PFSK-1 (cell line): ENCODE measurements around the gene EFCAB6.

Source experiments
- SIN3A ChIP-seq: IDR thresholded peaks from 2 replicates; pipeline ENCODE4 v1.6.1; 2012; ENCODE audit warnings: mild to moderate bottlenecking, low read length, moderate library complexity, borderline replicate concordance; ENCODE audit not compliant: insufficient read depth
- TAF1 ChIP-seq: IDR thresholded peaks from 2 replicates; pipeline ENCODE4 v1.6.1; 2012; ENCODE audit warnings: low read length, control low read depth, borderline replicate concordance; ENCODE audit not compliant: insufficient read depth
- TF ChIP-seq, protein P1 (sequence below), 2 experiments: IDR thresholded peaks; 2 replicates each; pipeline versions ENCODE4 v1.6.1 to v1.8.0; 2011 to 2012; ENCODE audit warnings: low read depth in 2 of 2, low read length in 2 of 2, control low read depth in 1 of 2, inconsistent platforms in 1 of 2, mild to moderate bottlenecking in 1 of 2, moderate library complexity in 1 of 2; ENCODE audit not compliant: insufficient read depth in 1 of 2

DNA sequence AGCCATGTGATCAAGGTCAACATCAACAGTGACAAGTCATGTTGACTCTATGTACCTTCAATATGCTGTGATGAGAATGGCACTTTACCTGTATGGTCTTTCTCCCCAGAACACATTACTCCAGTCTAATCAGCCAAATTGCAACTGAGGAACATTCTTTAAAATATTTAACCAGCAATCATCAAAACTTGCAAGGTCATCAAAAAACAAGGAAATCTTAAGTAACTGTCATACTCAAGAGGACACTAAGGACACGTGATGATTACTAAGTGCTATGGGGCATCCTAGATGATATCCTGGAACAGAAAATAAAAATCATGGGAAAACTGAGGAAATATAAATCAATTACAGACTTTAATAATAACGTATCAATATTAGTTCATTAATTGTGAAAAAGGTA, 118.9 kb downstream of the EFCAB6 start:
- TF ChIP-seq SIN3A (no peak), TAF1 (no peak)
- TF ChIP-seq, protein P1, sequence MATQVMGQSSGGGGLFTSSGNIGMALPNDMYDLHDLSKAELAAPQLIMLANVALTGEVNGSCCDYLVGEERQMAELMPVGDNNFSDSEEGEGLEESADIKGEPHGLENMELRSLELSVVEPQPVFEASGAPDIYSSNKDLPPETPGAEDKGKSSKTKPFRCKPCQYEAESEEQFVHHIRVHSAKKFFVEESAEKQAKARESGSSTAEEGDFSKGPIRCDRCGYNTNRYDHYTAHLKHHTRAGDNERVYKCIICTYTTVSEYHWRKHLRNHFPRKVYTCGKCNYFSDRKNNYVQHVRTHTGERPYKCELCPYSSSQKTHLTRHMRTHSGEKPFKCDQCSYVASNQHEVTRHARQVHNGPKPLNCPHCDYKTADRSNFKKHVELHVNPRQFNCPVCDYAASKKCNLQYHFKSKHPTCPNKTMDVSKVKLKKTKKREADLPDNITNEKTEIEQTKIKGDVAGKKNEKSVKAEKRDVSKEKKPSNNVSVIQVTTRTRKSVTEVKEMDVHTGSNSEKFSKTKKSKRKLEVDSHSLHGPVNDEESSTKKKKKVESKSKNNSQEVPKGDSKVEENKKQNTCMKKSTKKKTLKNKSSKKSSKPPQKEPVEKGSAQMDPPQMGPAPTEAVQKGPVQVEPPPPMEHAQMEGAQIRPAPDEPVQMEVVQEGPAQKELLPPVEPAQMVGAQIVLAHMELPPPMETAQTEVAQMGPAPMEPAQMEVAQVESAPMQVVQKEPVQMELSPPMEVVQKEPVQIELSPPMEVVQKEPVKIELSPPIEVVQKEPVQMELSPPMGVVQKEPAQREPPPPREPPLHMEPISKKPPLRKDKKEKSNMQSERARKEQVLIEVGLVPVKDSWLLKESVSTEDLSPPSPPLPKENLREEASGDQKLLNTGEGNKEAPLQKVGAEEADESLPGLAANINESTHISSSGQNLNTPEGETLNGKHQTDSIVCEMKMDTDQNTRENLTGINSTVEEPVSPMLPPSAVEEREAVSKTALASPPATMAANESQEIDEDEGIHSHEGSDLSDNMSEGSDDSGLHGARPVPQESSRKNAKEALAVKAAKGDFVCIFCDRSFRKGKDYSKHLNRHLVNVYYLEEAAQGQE (IDR thresholded peaks at IDR 0.05; ENCODE audit: insufficient read depth in 1 of 2, low read depth in 2 of 2, low read length in 2 of 2): no peak
